Measurements from ENCODE around the gene ACTN3.
A peak's percentile ranks its signal among the peaks of the same experiment; 100 is the strongest.
"Not testable (repeated sequence)": the region's sequence is repeated elsewhere in the genome, so short reads cannot be mapped to it uniquely, and the experiment has no call there.

The ACTN3 gene

GRCh38 chr11:66544952-66545351 lies 1.8 kb upstream of the ACTN3 start:
- DNase-seq (ENCODE audit: low read depth in 3 of 3): not testable (repeated sequence)

GRCh38 chr11:66545701-66546367 lies 869 bp upstream of the ACTN3 start, which contains the start of gene ZDHHC24:
Gene ZDHHC24 (minus strand): TSS chr11:66546048. CDS start chr11:66546003, 45 bp downstream.
- DNase-seq (ENCODE audit: low read depth in 3 of 3): peak; percentile 74 to 94 (median 75)

- DNase-seq (ENCODE audit: low read depth in 3 of 3): no peak
These were observed 411 bp downstream of the ACTN3 start for GRCh38 chr11:66546966-66547661.

GRCh38 chr11:66547662-66548009 lies 933 bp downstream of the ACTN3 start:
- no peak for DNase-seq (ENCODE audit: low read depth in 3 of 3)

GRCh38 chr11:66548041-66548440 lies 1.3 kb downstream of the ACTN3 start:
- DNase-seq (ENCODE audit: low read depth in 3 of 3): no peak

- DNase-seq (ENCODE audit: low read depth in 3 of 3): no peak
These were observed 2.3 kb downstream of the ACTN3 start for GRCh38 chr11:66548774-66549630.

- no peak for DNase-seq (ENCODE audit: low read depth in 3 of 3)
These were observed 3.0 kb downstream of the ACTN3 start for GRCh38 chr11:66549696-66550095.

- no peak for DNase-seq (ENCODE audit: low read depth in 3 of 3)
These were observed 4.2 kb downstream of the ACTN3 start for GRCh38 chr11:66550887-66551286.

GRCh38 chr11:66554602-66555001 lies 7.9 kb downstream of the ACTN3 start:
- DNase-seq (ENCODE audit: low read depth in 3 of 3): no peak

GRCh38 chr11:66555416-66555815 lies 8.7 kb downstream of the ACTN3 start:
- no peak for DNase-seq (ENCODE audit: low read depth in 3 of 3)

- no peak for DNase-seq (ENCODE audit: low read depth in 3 of 3)
These were observed 9.4 kb downstream of the ACTN3 start for GRCh38 chr11:66556086-66556485.

GRCh38 chr11:66557733-66558326 lies 11.1 kb downstream of the ACTN3 start:
- no peak for DNase-seq (ENCODE audit: low read depth in 3 of 3)

- DNase-seq (ENCODE audit: low read depth in 3 of 3): peak in 1 of 3 experiments; percentile 29
These were observed 12.6 kb downstream of the ACTN3 start for GRCh38 chr11:66559142-66559865.

- DNase-seq (ENCODE audit: low read depth in 3 of 3): no peak
These were observed 13.4 kb downstream of the ACTN3 start for GRCh38 chr11:66559866-66560676.

- no peak for DNase-seq (ENCODE audit: low read depth in 3 of 3)
These were observed 14.7 kb downstream of the ACTN3 start for GRCh38 chr11:66561178-66561974.

GRCh38 chr11:66561975-66562248 lies 15.2 kb downstream of the ACTN3 start:
- DNase-seq (ENCODE audit: low read depth in 3 of 3): no peak

- no peak for DNase-seq (ENCODE audit: low read depth in 3 of 3)
These were observed 15.6 kb downstream of the ACTN3 start for GRCh38 chr11:66562275-66562674.

- DNase-seq (ENCODE audit: low read depth in 3 of 3): no peak
These were observed 16.3 kb downstream of the ACTN3 start for GRCh38 chr11:66562907-66563583.

- DNase-seq (ENCODE audit: low read depth in 3 of 3): no peak
These were observed 17.1 kb downstream of the ACTN3 start for GRCh38 chr11:66563832-66564231.
